GM12878 (cell line): ENCODE results near the gene C9orf72.

Experiments used
- EZH2 ChIP-seq: IDR thresholded peaks from 2 replicates; pipeline ENCODE4 v1.6.1; 2012; ENCODE audit warnings: low read depth, mild to moderate bottlenecking, control low read depth, inconsistent platforms, low read length, borderline replicate concordance; ENCODE audit not compliant: control insufficient read depth
- JUND ChIP-seq: IDR thresholded peaks from 2 replicates; pipeline ENCODE4 v1.6.1; 2012; ENCODE audit warnings: low read depth, mild to moderate bottlenecking, low read length, improper control_type of control experiment, moderate library complexity
- TF ChIP-seq, protein P1 (sequence below): IDR thresholded peaks from 2 replicates; pipeline ENCODE4 v1.6.1; 2011; ENCODE audit warnings: borderline replicate concordance, low read depth, mild to moderate bottlenecking, moderate library complexity, low read length; ENCODE audit not compliant: insufficient read depth, poor library complexity, severe bottlenecking

- TF ChIP-seq EZH2 (no peak), JUND (no peak)
- TF ChIP-seq, protein P1, sequence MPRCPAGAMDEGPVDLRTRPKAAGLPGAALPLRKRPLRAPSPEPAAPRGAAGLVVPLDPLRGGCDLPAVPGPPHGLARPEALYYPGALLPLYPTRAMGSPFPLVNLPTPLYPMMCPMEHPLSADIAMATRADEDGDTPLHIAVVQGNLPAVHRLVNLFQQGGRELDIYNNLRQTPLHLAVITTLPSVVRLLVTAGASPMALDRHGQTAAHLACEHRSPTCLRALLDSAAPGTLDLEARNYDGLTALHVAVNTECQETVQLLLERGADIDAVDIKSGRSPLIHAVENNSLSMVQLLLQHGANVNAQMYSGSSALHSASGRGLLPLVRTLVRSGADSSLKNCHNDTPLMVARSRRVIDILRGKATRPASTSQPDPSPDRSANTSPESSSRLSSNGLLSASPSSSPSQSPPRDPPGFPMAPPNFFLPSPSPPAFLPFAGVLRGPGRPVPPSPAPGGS = no peak
Measured at GRCh38 chr9:27586304-27586703, 13.0 kb upstream of the C9orf72 start.
